SH-SY5Y (cell line): ENCODE results near the gene FEZF1.

Experiments
- GATA2 ChIP-seq: IDR thresholded peaks from 2 replicates; pipeline ENCODE4 v1.6.1; 2011; ENCODE audit warnings: mild to moderate bottlenecking, low read depth, low read length
- GATA3 ChIP-seq: IDR thresholded peaks from 2 replicates; pipeline ENCODE4 v1.6.1; 2011; ENCODE audit warnings: low read depth, mild to moderate bottlenecking, low read length, moderate library complexity

GRCh38 chr7:122310119-122311021 is 5.8 kb upstream of the FEZF1 start:
- no peak for TF ChIP-seq GATA2
- no peak for TF ChIP-seq GATA3
